Spleen (tissue), 3 donors: ENCODE results near the gene ANXA2.

Experiments used
- POLR2A ChIP-seq, 3 donors: fragments of 450-650 bp; IDR thresholded peaks; one replicate each; pipeline ENCODE4 v1.5.1; 2017; ENCODE audit warnings: antibody characterized with exemption in 3 of 3, mild to moderate bottlenecking in 1 of 3
- POLR2AphosphoS5 ChIP-seq, 3 donors: sonication (generic); formaldehyde crosslinking; IDR thresholded peaks; one replicate each; pipeline ENCODE4 v1.5.1; 2017; ENCODE audit warnings: antibody characterized with exemption in 3 of 3

DNA sequence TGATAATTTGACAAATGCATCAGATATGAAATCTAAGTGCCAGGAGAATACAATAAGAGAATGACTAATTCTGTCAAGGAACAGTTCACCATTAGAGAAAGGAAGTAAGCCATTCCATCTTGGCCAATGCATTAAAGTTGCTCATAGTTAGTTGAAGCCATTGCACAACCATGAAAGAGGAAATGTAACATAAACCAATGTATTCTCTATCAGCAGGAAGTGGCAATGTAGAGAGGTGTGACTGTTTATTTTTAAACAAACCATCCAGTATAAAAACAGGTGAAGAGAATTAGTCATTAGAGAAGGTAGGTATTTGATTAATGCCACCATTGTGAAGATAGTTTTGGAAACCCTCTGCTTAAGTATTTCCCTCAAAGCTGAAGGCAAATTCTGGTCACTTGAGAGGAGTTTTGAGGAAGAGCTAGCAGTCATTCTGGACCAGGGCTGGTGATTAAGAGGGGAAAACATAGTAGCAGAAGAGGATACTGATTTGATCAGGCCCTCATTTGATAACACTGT lies 10.7 kb upstream of the ANXA2 start:
- no peak for TF ChIP-seq POLR2A (IDR thresholded peaks at IDR 0.05)
- no peak for TF ChIP-seq POLR2AphosphoS5 (IDR thresholded peaks at IDR 0.05)
